Ramos (cell line): ENCODE measurements around the gene KLF9.

Experiments used
- in situ Hi-C: fragments of 300-500 bp; cut with MboI; formaldehyde crosslinking; loops from one replicate; pipeline ENCODE4 v1.14.3; 2022; ENCODE audit warnings: low sequenced_read_pairs; ENCODE audit not compliant: unreplicated experiment

The KLF9 gene

GRCh38 chr9:70374962-70375618 is 39.4 kb downstream of the KLF9 start:
- in situ Hi-C loops: no loop called here

- in situ Hi-C loops: no loop called here
These were observed 47.0 kb downstream of the KLF9 start for GRCh38 chr9:70367305-70367930.

GRCh38 chr9:70363760-70364159 is 50.7 kb downstream of the KLF9 start:
- in situ Hi-C loops: no loop called here

GRCh38 chr9:70362952-70363351 is 51.5 kb downstream of the KLF9 start:
- in situ Hi-C loops: no loop called here

- in situ Hi-C loops: no loop called here
These were observed 58.7 kb downstream of the KLF9 start for GRCh38 chr9:70355801-70356200.

GRCh38 chr9:70352802-70353201 is 61.7 kb downstream of the KLF9 start:
- in situ Hi-C loops: no loop called here

GRCh38 chr9:70352356-70352755 is 62.1 kb downstream of the KLF9 start:
- in situ Hi-C loops: no loop called here

- in situ Hi-C loops: no loop called here
These were observed 67.4 kb downstream of the KLF9 start for GRCh38 chr9:70347046-70347445.

- in situ Hi-C loops: no loop called here
These were observed 73.9 kb downstream of the KLF9 start for GRCh38 chr9:70340572-70340971.
